NAMALWA (cell line): ENCODE measurements around the gene SEPTIN10.

Source experiments
- DNase-seq: peaks from one replicate; pipeline ENCODE4 v3.0.0-alpha.2; 2015; ENCODE audit warnings: low spot score

Gene SEPTIN10

GRCh38 chr2:109521233-109522062, 92.3 kb downstream of the SEPTIN10 start:
- DNase-seq, result no peak

DNA sequence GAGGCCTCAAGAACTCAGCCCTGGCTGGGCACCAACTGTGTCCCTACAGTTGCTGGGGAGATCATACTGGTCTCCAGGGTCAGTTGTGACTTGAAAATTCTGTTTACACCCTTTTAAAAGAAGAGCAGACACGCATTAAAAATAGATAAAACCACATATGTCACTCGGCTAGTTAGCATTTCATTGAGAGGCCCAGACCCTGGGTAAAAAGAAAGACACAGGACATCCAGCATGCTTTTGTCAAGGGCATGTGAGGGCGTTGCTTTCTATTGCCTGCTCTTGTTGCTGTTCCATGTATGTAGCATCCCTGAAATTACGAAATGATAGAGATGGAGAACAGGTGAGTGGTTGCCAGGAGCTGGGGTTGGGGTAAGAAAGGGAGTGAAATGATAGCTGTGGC, 94.3 kb downstream of the SEPTIN10 start:
- no peak for DNase-seq

GRCh38 chr2:109517118-109517889, 96.5 kb downstream of the SEPTIN10 start:
- DNase-seq, result no peak

DNA sequence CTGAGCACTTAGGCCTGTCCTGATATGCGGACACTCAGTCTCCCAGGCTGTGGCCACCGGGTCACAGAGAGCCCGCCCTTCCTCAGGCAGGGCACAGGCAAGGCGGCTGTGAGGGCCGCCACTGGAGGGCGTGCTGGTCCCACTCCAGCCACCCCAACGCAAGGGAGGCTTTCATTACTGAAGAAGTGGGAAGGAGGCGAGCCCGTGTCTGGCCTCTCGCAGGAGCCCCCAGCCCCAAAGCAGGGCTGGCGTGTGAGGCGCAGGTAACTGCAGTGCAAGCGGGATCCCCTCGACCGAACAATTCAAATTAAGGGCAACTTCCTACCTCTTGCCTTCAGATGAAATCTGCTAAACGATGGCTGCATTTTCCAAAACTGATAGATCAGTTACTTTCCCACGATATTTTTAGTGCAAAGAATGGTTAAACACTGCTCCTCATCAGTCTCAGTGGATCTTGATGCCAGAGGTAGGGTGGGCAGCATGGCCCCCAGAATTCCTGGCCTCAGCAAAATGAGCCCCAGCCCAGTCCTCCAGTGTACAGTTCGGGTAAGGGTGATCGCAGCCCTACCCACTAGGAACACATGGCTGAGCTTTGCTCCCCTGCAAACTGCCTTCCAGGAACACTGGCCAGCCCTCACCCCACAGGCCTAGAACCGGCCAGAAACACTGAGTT, 97.2 kb downstream of the SEPTIN10 start:
- DNase-seq, result peak; percentile 46

DNA sequence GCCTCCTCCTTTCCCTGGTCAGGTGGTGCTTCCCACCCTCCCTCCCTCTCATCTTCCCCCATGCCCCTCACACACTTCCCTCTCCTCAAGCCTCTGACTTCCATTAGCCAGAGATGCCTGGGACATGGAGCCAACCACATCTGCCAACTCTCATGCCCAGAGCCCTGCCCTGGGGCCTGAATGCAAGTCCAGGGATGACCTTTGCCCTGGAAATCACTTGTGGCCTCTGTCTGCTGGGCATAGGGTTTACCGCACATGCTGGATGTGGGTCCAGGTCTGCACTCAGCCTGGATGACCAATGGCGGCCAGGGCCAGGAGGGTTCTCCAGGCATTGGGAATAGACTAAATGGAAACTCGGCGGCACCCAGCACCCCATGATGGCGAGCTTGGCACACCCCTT, 98.9 kb downstream of the SEPTIN10 start:
- no peak for DNase-seq

DNA sequence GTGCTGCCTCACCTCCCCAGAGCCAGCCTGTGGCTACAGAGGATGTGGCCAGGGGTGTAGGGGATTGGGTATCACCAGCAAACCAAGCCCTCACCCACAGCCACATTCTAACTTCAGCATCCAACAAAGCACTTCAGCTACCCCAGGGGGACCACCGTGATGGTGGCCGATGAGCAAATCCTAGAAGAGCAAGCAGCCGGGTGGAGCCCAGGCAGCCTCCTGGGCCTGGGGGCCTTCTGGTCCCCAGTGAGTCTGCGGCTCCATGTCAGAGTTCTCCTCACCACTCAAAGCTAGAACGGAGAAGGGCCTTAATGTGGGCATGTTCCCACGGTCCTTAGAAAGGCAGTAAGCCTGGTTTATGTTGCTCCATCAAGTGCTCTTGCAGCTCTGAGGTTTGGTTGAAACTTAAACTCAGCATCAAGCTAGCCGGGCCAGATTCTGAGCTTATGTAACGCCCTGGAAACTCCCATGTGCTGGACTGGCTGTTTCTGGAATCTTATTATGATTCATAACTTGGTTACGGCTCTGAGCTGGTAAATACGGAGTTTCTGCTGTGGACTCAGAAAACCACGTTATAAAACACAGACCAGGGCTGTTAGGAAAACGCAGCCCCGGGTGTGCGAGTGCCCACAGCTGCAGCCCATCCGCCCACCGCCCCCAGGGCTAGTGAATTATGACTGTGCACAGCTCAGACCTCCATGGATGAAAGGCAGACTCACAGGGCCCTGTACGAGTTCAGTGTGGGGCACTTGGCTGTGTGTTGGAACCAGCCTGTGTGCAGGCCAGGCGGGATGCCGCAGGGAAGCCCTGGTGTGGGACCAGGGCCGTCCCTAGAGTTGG, 99.8 kb downstream of the SEPTIN10 start:
- no peak for DNase-seq

- no peak for DNase-seq
Measured at GRCh38 chr2:109513230-109513629, 100.5 kb downstream of the SEPTIN10 start.

- DNase-seq, result no peak
Measured at GRCh38 chr2:109512076-109512475, 101.7 kb downstream of the SEPTIN10 start.

DNA sequence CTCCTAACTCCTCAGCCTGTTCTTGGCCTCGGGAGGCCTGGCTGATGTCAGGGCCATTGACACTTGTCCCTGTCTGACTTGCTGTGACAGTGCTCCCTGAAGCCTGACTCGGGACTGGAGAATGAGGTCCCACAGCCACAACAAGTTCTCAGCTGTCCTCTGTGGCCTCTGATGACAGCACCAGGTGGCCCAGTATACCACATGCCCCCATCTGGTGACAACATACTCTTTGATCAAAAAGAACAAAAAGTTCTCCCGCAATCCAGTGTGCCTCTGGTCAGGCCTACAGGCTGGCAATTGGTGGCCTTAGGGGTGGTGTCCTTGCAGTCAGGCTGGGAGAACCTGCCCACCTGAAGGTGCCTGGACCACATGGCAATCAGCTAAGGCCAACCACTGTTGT, 102.6 kb downstream of the SEPTIN10 start:
- peak; percentile 11 for DNase-seq

- peak; percentile 81 for DNase-seq
Measured at GRCh38 chr2:109510136-109511028, 103.4 kb downstream of the SEPTIN10 start.

DNA sequence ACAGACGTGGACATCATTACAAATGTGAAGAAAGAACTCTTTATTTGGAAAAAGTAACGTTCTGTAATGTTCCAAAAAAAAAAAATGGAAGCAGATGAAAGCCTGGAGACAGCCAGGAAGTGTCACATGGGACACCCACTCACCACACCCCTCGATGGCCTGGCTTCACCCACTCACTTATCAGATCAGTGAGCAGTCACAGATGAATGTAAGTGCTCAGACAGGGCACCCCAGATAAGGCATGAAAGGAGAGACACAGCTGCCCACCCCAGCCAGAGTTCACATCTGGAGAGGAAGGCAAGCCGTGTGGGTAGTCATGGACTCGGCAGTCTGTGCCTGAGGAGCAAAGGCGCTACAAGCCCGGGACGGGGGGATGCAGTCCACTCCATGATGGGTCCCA, 105.2 kb downstream of the SEPTIN10 start:
- no peak for DNase-seq

DNA sequence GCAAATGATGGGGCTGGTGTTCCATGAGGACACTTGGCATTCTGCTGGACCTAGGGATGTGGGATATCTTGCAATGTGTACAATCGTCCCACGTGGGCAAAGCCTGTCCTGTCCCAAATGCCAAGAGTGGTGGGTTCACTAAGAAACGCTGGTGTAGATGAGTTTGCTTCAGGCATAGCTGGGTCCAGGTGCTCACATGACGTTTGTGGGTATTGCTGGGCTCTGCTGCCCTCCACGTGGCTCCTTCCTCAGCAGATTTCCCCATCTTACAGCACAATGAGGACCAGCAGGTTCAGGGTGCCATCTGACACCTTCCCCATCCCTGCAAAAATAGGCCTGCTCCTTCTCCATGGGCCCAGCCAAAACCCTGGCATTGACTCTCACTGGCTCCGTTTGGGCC, 105.9 kb downstream of the SEPTIN10 start:
- no peak for DNase-seq

DNA sequence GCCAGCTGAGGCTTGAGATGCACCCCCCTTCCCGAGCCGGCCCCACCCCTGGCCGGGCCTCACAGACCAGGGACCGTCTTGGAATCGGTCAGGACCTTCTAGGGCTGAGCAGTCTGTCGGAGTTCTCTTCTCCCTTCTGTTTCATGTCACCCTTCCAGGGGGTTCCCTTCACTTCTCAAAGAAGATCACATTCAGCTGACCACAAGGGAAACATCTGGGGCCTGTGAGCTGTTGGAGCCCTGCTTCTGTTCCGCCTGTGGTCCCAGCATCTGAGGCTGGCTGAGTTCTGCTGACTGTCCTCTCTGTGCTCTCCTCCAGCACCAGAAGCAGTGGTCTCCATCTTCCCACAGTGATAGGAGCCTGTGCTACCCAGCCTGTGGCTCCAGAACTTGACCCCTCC, 106.5 kb downstream of the SEPTIN10 start:
- DNase-seq, result no peak

DNA sequence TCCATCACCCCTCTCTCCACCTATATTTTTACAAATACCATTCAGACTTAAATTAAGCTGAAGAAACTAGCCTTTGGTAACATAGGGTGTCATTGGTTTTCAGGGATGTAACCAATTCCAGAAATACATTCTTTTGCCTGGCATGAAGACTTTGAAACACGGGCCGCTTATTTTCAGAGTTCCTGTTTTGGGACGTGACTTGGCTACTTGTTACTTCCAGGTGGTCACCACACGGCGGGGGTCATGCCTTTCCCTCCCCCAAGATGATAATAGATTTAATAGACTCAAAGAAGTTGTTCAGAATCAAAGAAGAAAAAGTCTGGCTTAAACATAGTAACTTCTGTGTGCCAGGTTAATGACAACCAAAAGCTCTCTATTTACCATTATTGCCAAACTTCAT, 110.6 kb downstream of the SEPTIN10 start:
- no peak for DNase-seq

DNA sequence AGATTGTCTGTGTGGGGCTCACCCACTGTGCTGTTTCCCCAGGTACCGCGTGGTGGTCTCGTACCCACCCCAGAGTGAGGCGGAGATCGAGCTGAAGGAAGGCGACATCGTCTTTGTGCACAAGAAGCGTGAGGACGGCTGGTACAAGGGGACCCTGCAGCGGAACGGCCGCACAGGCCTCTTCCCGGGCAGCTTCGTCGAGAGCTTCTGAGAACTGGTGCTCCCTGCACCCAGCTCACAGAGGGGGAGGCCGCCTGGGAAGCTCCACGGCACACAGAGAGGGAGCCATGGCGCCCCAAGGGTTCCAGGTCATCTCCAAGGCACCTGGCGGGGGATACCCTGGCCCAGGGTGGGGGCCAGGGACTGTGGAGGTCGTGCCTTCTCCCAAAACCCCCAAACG, 112.3 kb downstream of the SEPTIN10 start:
- DNase-seq, result no peak

- DNase-seq, result no peak
Measured at GRCh38 chr2:109500910-109501309, 112.9 kb downstream of the SEPTIN10 start.

GRCh38 chr2:109499566-109499965, 114.2 kb downstream of the SEPTIN10 start:
- no peak for DNase-seq

GRCh38 chr2:109498906-109499305, 114.9 kb downstream of the SEPTIN10 start:
- no peak for DNase-seq

DNA sequence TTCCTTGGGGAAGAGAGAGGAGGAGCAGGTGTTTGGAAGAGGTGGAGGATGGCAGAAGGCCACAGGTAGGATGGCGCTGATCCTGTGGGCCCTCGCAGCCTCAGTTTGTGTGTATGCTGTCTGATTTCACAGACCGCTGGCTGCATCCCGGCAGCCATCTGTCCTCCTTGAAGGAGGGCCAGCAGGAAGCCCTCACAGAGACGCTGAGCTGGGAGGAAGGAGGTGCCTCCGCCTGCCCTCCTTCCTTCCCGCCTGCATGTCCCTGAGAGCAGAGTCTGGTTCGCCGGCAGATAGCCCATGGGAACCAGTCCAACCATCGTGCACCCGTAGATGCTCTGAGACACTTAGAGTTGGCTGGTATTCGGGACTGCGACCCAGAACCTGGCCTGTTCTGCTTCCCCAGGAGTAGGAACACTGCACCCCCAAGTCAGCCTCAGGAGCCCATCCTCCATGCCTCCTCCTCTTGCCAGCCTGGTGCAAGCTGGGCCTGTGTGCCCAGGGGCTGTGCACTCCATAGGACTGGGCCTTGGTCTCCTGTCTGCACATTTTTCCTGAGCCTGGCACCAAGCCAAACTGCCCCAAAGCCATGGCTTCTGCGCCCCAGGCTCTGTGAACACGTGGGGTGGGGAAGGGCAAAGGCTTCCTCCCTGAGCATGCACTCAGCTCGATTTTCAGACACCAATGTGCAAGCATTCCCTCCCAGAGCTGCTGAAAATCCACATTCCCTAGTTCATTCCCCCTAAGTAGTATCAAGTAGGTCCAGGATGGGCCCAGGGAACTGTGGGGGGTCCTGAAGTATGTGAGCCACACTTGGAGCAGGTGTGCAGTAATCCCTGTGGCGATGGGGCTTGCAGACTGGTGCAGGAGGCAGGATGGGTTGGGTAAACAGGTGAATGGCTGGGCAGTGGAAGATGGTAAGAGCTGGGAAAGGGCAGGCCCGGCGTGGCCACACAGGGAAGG, 115.6 kb downstream of the SEPTIN10 start:
- DNase-seq, result no peak

GRCh38 chr2:109497463-109497862, 116.3 kb downstream of the SEPTIN10 start:
- no peak for DNase-seq
